Measurements from ENCODE around the gene FDXACB1. TPM values are rescaled to one million over a fixed set of nuclear protein-coding genes. Genes with fewer than 3 reads are reported as not detected.

FDXACB1 gene
- total RNA-seq, 3 donors from 2014 or later (not counting 1 experiment from before 2014, with no cell fraction given), result 2.0 to 4.0 (median 3.3) TPM

GRCh38 chr11:111920908-111921307, 41.9 kb upstream of the FDXACB1 start:
- intact Hi-C loops (cut with micrococcal nuclease), result no loop called here
- no peaks in the 10 kb centered on the region for H3K4me1 ChIP-seq (ENCODE audit: control insufficient read depth, insufficient read depth, low read length)
- ATAC-seq (no peak), DNase-seq (no peak)
- Mint-ChIP-seq H3K27ac (no peak overlapping the region), H3K27me3 (ENCODE audit: low read depth in 2 of 2) (peaks cover 29 to 37% of the 10 kb centered on the region in 2 donors), H3K9me3 (no peaks in the 10 kb centered on the region), H3K36me3 (no peaks in the 10 kb centered on the region), H3K4me1 (peaks cover 0 to 2% of the 10 kb centered on the region in 2 donors), H3K4me3 (no peak overlapping the region)
- H3K27me3 ChIP-seq (ENCODE audit: control insufficient read depth, insufficient read depth, low read length), result no peaks in the 10 kb centered on the region
- no peak overlapping the region for H3K27ac ChIP-seq (ENCODE audit: low read length)
- H3K9me3 ChIP-seq (ENCODE audit: control insufficient read depth, insufficient read depth, low read length), result no peaks in the 10 kb centered on the region
- TF ChIP-seq CTCF (IDR thresholded peaks at IDR 0.05), result no peak
- no peaks in the 10 kb centered on the region for H3K36me3 ChIP-seq (ENCODE audit: control insufficient read depth, insufficient read depth, low read length)
- no CpG with 5 or more reads among the region's 2 CpGs for WGBS (ENCODE audit: insufficient coverage)
- H3K4me3 ChIP-seq (ENCODE audit: low read length), result no peak overlapping the region

- no peaks in the 10 kb centered on the region for H3K9me3 Mint-ChIP-seq
- no peak within 1 kb of the TSS for H3K27ac ChIP-seq (ENCODE audit: low read length)
- no peak within 1 kb of the TSS for H3K27ac Mint-ChIP-seq
- no peak for TF ChIP-seq CTCF (IDR thresholded peaks at IDR 0.05)
- H3K4me1 Mint-ChIP-seq, result no peaks in the 10 kb centered on the region
- no peak for ATAC-seq
- H3K27me3 ChIP-seq (ENCODE audit: control insufficient read depth, insufficient read depth, low read length), result peaks cover 8% of the 10 kb centered on the region
- 81% methylated on average over 17 of the region's 19 CpGs for WGBS (ENCODE audit: insufficient coverage)
- H3K36me3 ChIP-seq (ENCODE audit: control insufficient read depth, insufficient read depth, low read length), result no peaks in the 10 kb centered on the region
- intact Hi-C loops (cut with micrococcal nuclease), result no loop called here
- H3K4me3 Mint-ChIP-seq, result no peak within 1 kb of the TSS
- no peaks in the 10 kb centered on the region for H3K36me3 Mint-ChIP-seq
- peaks cover 31 to 33% of the 10 kb centered on the region in 2 donors for H3K27me3 Mint-ChIP-seq (ENCODE audit: low read depth in 2 of 2)
- no peaks in the 10 kb centered on the region for H3K4me1 ChIP-seq (ENCODE audit: control insufficient read depth, insufficient read depth, low read length)
- no peaks in the 10 kb centered on the region for H3K9me3 ChIP-seq (ENCODE audit: control insufficient read depth, insufficient read depth, low read length)
- no peak within 1 kb of the TSS for H3K4me3 ChIP-seq (ENCODE audit: low read length)
- no peak for DNase-seq
Measured at GRCh38 chr11:111918390-111919256, 39.7 kb upstream of the FDXACB1 start, which contains the start of gene C11orf52. C11orf52 (plus strand) TSS chr11:111918913; CDS start chr11:111918973, 60 bp downstream.

- Mint-ChIP-seq H3K4me1 (no peaks in the 10 kb centered on the region), H3K27me3 (ENCODE audit: low read depth in 2 of 2) (peaks cover 25 to 37% of the 10 kb centered on the region in 2 donors), H3K4me3 (no peak overlapping the region), H3K9me3 (no peaks in the 10 kb centered on the region), H3K36me3 (no peaks in the 10 kb centered on the region), H3K27ac (no peak overlapping the region)
- 92% methylated on average over 3 of the region's 3 CpGs for WGBS (ENCODE audit: insufficient coverage)
- Histone ChIP-seq H3K36me3 (ENCODE audit: control insufficient read depth, insufficient read depth, low read length) (no peaks in the 10 kb centered on the region), H3K9me3 (ENCODE audit: control insufficient read depth, insufficient read depth, low read length) (no peaks in the 10 kb centered on the region), H3K4me3 (ENCODE audit: low read length) (no peak overlapping the region), H3K27ac (ENCODE audit: low read length) (no peak overlapping the region), H3K4me1 (ENCODE audit: control insufficient read depth, insufficient read depth, low read length) (no peaks in the 10 kb centered on the region), H3K27me3 (ENCODE audit: control insufficient read depth, insufficient read depth, low read length) (peaks cover 8% of the 10 kb centered on the region)
- intact Hi-C loops (cut with micrococcal nuclease), result no loop called here
- ATAC-seq (no peak), DNase-seq (no peak)
- no peak for TF ChIP-seq CTCF (IDR thresholded peaks at IDR 0.05)
Measured at GRCh38 chr11:111917788-111918187, 38.8 kb upstream of the FDXACB1 start.

All from natural killer cell (primary cell).